GM23248 (cell line): ENCODE measurements around the gene CABP7.

Source experiments
- EZH2 ChIP-seq: fragments of 200-600 bp; sonication (generic); IDR thresholded peaks from 2 replicates; pipeline ENCODE4 v1.6.1; 2018; ENCODE audit warnings: antibody characterized with exemption, mild to moderate bottlenecking; ENCODE audit not compliant: insufficient read depth, poor library complexity, severe bottlenecking
- EZH2phosphoT487 ChIP-seq: fragments of 200-600 bp; sonication (generic); IDR thresholded peaks from 2 replicates; pipeline ENCODE4 v1.6.1; 2018; ENCODE audit warnings: antibody characterized with exemption, moderate library complexity, mild to moderate bottlenecking, low read depth; ENCODE audit not compliant: insufficient read depth

DNA sequence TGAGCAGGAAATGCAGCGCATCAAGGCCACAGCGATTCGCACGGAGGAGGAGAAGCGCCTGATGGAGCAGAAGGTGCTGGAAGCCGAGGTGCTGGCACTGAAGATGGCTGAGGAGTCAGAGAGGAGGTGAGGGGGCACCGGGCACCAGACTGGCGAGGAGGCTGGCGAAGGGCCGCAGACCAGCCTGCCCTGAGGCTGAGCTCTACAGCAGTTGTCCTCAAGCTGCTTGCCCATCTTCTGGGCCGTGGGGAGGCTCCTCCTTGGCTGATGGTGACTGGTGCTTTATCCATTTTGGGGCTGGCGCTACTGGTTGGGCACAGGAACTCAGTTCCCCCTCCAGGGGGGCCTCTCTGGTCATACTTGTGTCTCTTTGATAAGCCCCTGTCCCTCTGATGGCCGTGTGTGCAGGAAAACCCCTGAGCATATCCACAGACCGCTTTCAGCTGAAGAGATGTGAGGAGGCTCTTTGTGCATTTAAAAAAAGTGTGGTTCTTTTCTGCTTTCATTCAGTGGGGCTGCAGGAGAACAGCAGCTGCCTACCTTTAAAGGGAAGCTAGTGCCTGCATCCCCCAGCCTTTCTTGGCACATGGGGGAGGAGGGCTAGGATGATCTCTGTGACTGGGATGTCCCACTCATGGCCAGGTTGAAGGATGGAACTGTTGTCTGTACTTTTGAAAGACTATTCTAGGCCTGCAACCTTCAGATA is 46.3 kb upstream of the CABP7 start:
- TF ChIP-seq EZH2 (no peak), EZH2phosphoT487 (no peak)
